DMS114 treated with DMSO at 0.1 percent for 48 hours (cell line): Measurements from ENCODE around the gene PEX10.
"Not testable (repeated sequence)": the region's sequence is repeated elsewhere in the genome, so short reads cannot be mapped to it uniquely, and the experiment has no call there.

Experiments used
- DNase-seq: peaks from one replicate; lab custom pipeline; 2025; ENCODE audit not compliant: unreplicated experiment; lab: John Stamatoyannopoulos, UW

Gene PEX10

GRCh38 chr1:2412395-2412772 lies at the start of gene PEX10:
Gene PEX10, minus strand, starts transcription at chr1:2412564. Its CDS starts 62 bp downstream, at chr1:2412502.
- DNase-seq, result peak; percentile 89

GRCh38 chr1:2460996-2461751 lies 48.8 kb upstream of the PEX10 start:
- no peak for DNase-seq

GRCh38 chr1:2460203-2460602 lies 47.8 kb upstream of the PEX10 start:
- no peak for DNase-seq

- no peak for DNase-seq
Measured at GRCh38 chr1:2459757-2460156, 47.4 kb upstream of the PEX10 start.

GRCh38 chr1:2459102-2459753 lies 46.9 kb upstream of the PEX10 start:
- not testable (repeated sequence) for DNase-seq

- DNase-seq, result no peak
Measured at GRCh38 chr1:2458687-2459086, 46.3 kb upstream of the PEX10 start.

- DNase-seq, result no peak
Measured at GRCh38 chr1:2457444-2457843, 45.1 kb upstream of the PEX10 start.

GRCh38 chr1:2455757-2456156 lies 43.4 kb upstream of the PEX10 start:
- no peak for DNase-seq

GRCh38 chr1:2454227-2454626 lies 41.9 kb upstream of the PEX10 start:
- no peak for DNase-seq

- DNase-seq, result no peak
Measured at GRCh38 chr1:2452932-2453315, 40.6 kb upstream of the PEX10 start.

GRCh38 chr1:2452201-2452931 lies 40.0 kb upstream of the PEX10 start:
- no peak for DNase-seq

- no peak for DNase-seq
Measured at GRCh38 chr1:2451741-2452140, 39.4 kb upstream of the PEX10 start.

- no peak for DNase-seq
Measured at GRCh38 chr1:2449636-2450454, 37.5 kb upstream of the PEX10 start.

GRCh38 chr1:2448098-2448445 lies 35.7 kb upstream of the PEX10 start:
- no peak for DNase-seq

GRCh38 chr1:2447276-2448097 lies 35.1 kb upstream of the PEX10 start:
- DNase-seq, result no peak

- no peak for DNase-seq
Measured at GRCh38 chr1:2446861-2447260, 34.5 kb upstream of the PEX10 start.

GRCh38 chr1:2446394-2446793 lies 34.0 kb upstream of the PEX10 start:
- DNase-seq, result no peak

- DNase-seq, result no peak
Measured at GRCh38 chr1:2445823-2446215, 33.5 kb upstream of the PEX10 start.

GRCh38 chr1:2445162-2445822 lies 32.9 kb upstream of the PEX10 start:
- no peak for DNase-seq

GRCh38 chr1:2444138-2444591 lies 31.8 kb upstream of the PEX10 start:
- no peak for DNase-seq
